ENCODE measurements around the gene KDM8. TPM values are rescaled to one million over a fixed set of nuclear protein-coding genes. Genes with fewer than 3 reads are reported as not detected.
"Not testable (repeated sequence)": the region's sequence is repeated elsewhere in the genome, so short reads cannot be mapped to it uniquely, and the experiment has no call there.

KDM8 gene
- total and polyA plus RNA-seq, 2 donors (not counting 3 experiments of a cell fraction or from before 2014, with no cell fraction given): 5.1 to 8.4 TPM

GRCh38 chr16:27205423-27206065 is 2.2 kb downstream of the KDM8 start:
- H3K79me2 ChIP-seq (ENCODE audit: control insufficient read depth, insufficient read depth, low read length): no peaks in the 10 kb centered on the region
- no TSS peak for BruUV-seq (replicated peaks)
- no peak overlapping the region for H3K4me2 ChIP-seq (ENCODE audit: insufficient read depth, low read length)
- H3K4me3 ChIP-seq (replicated peaks in 1 of 3; ENCODE audit: insufficient read depth in 1 of 3, low read depth in 1 of 3, low read length in 3 of 3): no peak overlapping the region
- ChIA-PET POLR2A (no interaction called here), CTCF (interaction anchor here (1.0 to 1.1 kb wide), 2 partner anchors 26 to 151 kb away, joined by 4 read pairs; no protein-coding TSS in a partner anchor)
- no peaks in the 10 kb centered on the region for H3K9me1 ChIP-seq (replicated peaks; ENCODE audit: control insufficient read depth, extremely low read depth, insufficient read depth, low read length)
- intact Hi-C loops (cut with micrococcal nuclease) (no loop called here), dilution Hi-C loops (cut with MboI; ENCODE audit: extremely low pct_ligation_motif_present, low sequenced_read_pairs) (no loop called here)
- no peaks in the 10 kb centered on the region for H3K27me3 ChIP-seq (ENCODE audit: control insufficient read depth in 2 of 2, insufficient read depth in 2 of 2, low read length in 2 of 2)
- H3K9ac ChIP-seq (replicated peaks; ENCODE audit: extremely low read depth, insufficient read depth, low read length): no peak overlapping the region
- H2AFZ ChIP-seq (ENCODE audit: low read depth, low read length): no peak overlapping the region
- no peaks in the 10 kb centered on the region for H4K20me1 ChIP-seq (replicated peaks; ENCODE audit: control insufficient read depth, extremely low read depth, insufficient read depth, low read length)
- H3K36me3 ChIP-seq (ENCODE audit: control insufficient read depth in 2 of 2, extremely low read depth in 1 of 2, insufficient read depth in 2 of 2, low read length in 2 of 2): peaks cover 2 to 4% of the 10 kb centered on the region in 2 experiments
- DNase-seq (ENCODE audit: low read depth, low spot score): no peak
- FAIRE-seq: no peak
- peaks cover 10% of the 10 kb centered on the region for H3K4me1 ChIP-seq (ENCODE audit: control insufficient read depth, extremely low read depth, insufficient read depth, low read length)
- TF ChIP-seq POLR2AphosphoS5 (IDR thresholded peaks at IDR 0.05; ENCODE audit: insufficient read depth, low read depth, low read length) (no peak), FOS (IDR thresholded peaks at IDR 0.05; ENCODE audit: borderline replicate concordance, insufficient read depth, low read length) (no peak)
- TF ChIP-seq, protein P1, sequence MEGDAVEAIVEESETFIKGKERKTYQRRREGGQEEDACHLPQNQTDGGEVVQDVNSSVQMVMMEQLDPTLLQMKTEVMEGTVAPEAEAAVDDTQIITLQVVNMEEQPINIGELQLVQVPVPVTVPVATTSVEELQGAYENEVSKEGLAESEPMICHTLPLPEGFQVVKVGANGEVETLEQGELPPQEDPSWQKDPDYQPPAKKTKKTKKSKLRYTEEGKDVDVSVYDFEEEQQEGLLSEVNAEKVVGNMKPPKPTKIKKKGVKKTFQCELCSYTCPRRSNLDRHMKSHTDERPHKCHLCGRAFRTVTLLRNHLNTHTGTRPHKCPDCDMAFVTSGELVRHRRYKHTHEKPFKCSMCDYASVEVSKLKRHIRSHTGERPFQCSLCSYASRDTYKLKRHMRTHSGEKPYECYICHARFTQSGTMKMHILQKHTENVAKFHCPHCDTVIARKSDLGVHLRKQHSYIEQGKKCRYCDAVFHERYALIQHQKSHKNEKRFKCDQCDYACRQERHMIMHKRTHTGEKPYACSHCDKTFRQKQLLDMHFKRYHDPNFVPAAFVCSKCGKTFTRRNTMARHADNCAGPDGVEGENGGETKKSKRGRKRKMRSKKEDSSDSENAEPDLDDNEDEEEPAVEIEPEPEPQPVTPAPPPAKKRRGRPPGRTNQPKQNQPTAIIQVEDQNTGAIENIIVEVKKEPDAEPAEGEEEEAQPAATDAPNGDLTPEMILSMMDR (IDR thresholded peaks at IDR 0.05; ENCODE audit: extremely low read depth in 1 of 2, insufficient read depth in 1 of 2, low read depth in 1 of 2, low read length in 2 of 2): no peak
- TF ChIP-seq, protein P2, sequence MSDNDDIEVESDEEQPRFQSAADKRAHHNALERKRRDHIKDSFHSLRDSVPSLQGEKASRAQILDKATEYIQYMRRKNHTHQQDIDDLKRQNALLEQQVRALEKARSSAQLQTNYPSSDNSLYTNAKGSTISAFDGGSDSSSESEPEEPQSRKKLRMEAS (IDR thresholded peaks at IDR 0.05; ENCODE audit: insufficient read depth, insufficient read length): no peak
- no peak overlapping the region for H3K27ac ChIP-seq (ENCODE audit: insufficient read depth, low read depth, low read length)
- no peaks in the 10 kb centered on the region for H3K9me3 ChIP-seq (replicated peaks; ENCODE audit: control insufficient read depth, insufficient read depth, low read length)

GRCh38 chr16:27207121-27207520 is 3.8 kb downstream of the KDM8 start:
- H3K36me3 ChIP-seq (ENCODE audit: control insufficient read depth in 2 of 2, extremely low read depth in 1 of 2, insufficient read depth in 2 of 2, low read length in 2 of 2); dilution Hi-C loops (cut with MboI; ENCODE audit: extremely low pct_ligation_motif_present, low sequenced_read_pairs): not testable (repeated sequence)

More at GRCh38 chr16:27207121-27207520, 3.8 kb downstream of the KDM8 start:
- BruUV-seq (replicated peaks); DNase-seq (ENCODE audit: low read depth, low spot score); H3K27ac ChIP-seq (ENCODE audit: insufficient read depth, low read depth, low read length); H3K9ac ChIP-seq (replicated peaks; ENCODE audit: extremely low read depth, insufficient read depth, low read length); H3K9me1 ChIP-seq (replicated peaks; ENCODE audit: control insufficient read depth, extremely low read depth, insufficient read depth, low read length); H3K4me3 ChIP-seq (replicated peaks in 1 of 3; ENCODE audit: insufficient read depth in 1 of 3, low read depth in 1 of 3, low read length in 3 of 3); POLR2A ChIA-PET; CTCF ChIA-PET; H3K79me2 ChIP-seq (ENCODE audit: control insufficient read depth, insufficient read depth, low read length); FAIRE-seq; H2AFZ ChIP-seq (ENCODE audit: low read depth, low read length); H3K9me3 ChIP-seq (replicated peaks; ENCODE audit: control insufficient read depth, insufficient read depth, low read length); H4K20me1 ChIP-seq (replicated peaks; ENCODE audit: control insufficient read depth, extremely low read depth, insufficient read depth, low read length); intact Hi-C loops (cut with micrococcal nuclease); H3K4me2 ChIP-seq (ENCODE audit: insufficient read depth, low read length); H3K27me3 ChIP-seq (ENCODE audit: control insufficient read depth in 2 of 2, insufficient read depth in 2 of 2, low read length in 2 of 2): not testable (repeated sequence)
- H3K4me1 ChIP-seq (ENCODE audit: control insufficient read depth, extremely low read depth, insufficient read depth, low read length): peaks cover 10% of the 10 kb centered on the region
